HG02981 (cell line): Measurements from ENCODE around the gene PIPOX.

Source experiments
- ATAC-seq: cut with Tn5 transposase; IDR thresholded peaks from one replicate; pipeline ENCODE4 v1.9.1; 2021; ENCODE audit warnings: mild to moderate bottlenecking, moderate library complexity; ENCODE audit not compliant: unreplicated experiment

PIPOX gene

DNA sequence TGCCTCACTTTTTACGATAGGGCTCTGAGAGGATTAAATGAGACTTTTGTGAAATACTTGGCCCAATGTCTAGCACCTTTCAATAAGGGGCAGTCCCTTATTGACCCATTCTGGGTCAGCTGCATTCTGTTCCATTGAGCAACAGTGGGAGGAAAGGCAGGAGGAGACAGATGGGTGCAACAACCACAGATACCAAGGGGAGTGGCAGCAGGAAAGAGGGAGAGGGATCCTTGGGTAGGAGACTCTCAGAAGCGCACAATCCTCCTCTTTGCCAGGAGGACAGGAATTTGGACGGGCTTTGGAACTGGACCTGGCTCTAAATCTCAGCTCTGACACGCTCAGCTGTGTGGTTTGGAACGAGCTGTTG is 3.5 kb downstream of the PIPOX start:
- ATAC-seq = no peak

GRCh38 chr17:29048440-29049368 is 5.8 kb downstream of the PIPOX start:
- ATAC-seq = no peak

DNA sequence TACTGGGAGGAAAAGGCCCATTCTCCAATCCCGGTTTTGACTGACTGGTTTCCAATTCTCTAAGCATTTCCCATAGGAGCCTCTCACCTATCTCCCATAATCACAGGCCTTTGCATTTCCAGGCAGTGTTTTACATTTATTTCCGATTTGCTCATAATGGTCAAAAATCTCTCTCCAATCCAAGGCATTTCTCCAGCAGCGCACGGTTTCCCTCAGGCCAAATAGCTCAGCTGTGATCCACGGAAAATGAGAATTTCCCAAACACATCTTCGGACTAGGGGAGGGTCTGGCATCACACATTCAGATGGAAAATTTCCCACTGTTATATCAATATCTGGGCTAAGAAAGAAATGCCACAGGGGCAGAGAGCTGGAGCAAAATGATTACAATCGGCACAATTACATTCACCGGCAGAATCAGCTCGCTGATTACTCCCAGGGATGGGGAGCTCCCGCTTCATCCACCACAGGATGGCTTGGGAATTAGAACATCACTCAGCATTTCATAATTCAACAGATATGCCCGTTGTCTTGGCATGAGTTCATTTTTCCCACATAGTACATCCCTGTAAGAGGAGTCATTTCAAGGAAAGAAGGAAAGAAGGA is 6.7 kb downstream of the PIPOX start:
- ATAC-seq = no peak

- no peak for ATAC-seq
Observed at GRCh38 chr17:29050176-29050575, 7.2 kb downstream of the PIPOX start.

DNA sequence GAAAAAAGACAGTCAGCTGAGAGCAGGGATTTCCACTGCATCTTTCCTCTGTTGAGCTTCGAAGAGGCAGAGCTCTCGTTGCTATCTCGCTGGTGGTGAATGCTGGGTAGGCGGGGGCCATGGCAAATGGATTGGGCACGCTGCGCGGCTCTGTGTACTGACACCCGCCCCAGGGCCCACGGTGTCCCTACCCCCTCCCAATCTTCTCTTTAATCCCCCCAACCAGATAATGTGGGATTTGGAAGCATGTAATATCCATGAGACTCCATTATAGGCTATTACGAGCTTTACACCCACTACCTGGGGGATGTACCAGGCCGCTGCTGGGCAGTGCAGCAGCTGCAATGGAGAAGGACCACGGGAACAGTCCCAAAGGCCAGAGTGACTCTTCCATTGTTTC is 8.3 kb downstream of the PIPOX start:
- no peak for ATAC-seq

- ATAC-seq = no peak
Observed at GRCh38 chr17:29051731-29052130, 8.8 kb downstream of the PIPOX start.

GRCh38 chr17:29054835-29055234 is 11.9 kb downstream of the PIPOX start:
- no peak for ATAC-seq

DNA sequence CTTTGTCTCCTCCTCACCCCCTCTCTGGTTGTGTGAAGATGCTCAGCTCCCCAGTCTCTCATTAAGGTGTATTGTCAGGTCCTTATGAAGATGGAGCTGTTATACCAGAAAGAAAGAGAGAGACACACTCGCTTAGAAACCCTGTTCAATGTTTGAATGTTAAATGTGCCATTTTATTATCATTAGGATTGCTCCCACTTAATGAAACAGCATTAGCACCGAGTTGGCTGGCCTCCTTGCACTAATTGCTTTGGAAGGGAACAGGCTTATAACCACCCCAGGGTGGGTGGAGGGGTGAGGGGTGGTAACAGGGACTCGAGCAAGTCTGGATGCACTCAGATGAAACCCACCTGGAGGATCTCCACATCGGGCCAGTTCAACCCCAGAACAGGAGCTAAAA is 14.4 kb downstream of the PIPOX start:
- no peak for ATAC-seq

DNA sequence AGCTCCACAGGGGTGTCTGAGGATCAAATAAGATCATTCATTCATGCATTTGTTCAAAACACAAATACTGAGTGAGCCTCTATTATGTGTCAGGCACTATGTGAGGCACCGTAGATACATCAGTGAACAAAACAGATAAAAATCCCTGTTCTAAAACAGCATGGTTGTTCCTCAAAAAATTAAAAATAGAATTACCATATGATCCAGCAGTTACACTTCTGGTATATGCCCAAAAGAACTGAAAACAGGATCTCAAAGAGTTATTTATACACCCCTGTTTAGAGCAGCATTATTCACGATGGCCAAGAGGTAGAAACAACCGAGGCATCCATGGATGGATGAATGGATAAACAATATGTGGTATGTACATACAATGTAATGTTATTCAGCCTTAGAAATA is 15.4 kb downstream of the PIPOX start:
- no peak for ATAC-seq

- ATAC-seq = no peak
Observed at GRCh38 chr17:29059281-29059680, 16.3 kb downstream of the PIPOX start.

GRCh38 chr17:29060475-29060874 is 17.5 kb downstream of the PIPOX start:
- no peak for ATAC-seq

DNA sequence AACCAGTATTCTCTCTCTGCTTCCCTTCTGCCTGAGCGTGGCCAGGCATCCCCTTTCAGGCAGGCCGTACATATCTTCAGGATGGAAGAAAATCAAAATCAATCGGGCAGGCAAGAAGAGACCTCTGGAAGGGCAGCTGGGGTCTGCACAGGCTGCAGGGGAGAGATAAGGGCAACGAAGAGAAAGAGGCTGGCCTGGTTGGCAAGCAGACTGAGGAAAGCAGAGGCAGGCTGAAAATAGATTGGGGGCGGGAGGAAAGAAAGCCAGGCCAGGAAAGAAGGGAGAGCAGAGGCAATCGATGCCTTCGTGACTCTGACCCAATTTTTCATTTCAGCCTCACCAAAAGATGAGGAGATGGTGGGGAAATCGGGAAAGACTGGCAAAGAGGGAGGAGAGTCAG is 18.1 kb downstream of the PIPOX start:
- ATAC-seq = no peak

GRCh38 chr17:29062215-29062614 is 19.3 kb downstream of the PIPOX start:
- ATAC-seq = no peak

GRCh38 chr17:29063992-29064391 is 21.1 kb downstream of the PIPOX start:
- no peak for ATAC-seq

DNA sequence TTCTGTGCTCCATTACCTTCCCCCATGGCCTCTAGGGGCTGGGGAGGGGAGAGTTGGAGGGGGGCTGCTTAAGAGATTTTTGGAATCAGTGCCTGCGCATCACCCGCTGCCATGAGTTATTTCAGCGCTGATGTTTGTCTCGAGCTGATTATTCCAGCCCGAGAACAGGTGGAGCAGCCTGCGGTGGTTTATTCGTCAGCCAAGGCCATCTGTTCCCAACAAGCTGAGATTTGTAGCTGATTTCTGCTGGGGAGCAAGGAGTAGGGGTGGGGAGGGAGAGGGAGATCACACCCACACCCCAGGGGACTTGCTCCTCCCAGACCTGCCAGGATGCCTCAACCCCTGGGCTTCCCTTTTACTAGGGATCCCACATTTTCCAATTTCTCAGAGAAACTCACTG is 23.1 kb downstream of the PIPOX start:
- ATAC-seq = no peak

GRCh38 chr17:29066606-29067005 is 23.7 kb downstream of the PIPOX start:
- ATAC-seq = no peak

- ATAC-seq = no peak
Observed at GRCh38 chr17:29068818-29069217, 25.9 kb downstream of the PIPOX start.

GRCh38 chr17:29069526-29070041 is 26.6 kb downstream of the PIPOX start:
- no peak for ATAC-seq

GRCh38 chr17:29070308-29070707 is 27.4 kb downstream of the PIPOX start:
- no peak for ATAC-seq

GRCh38 chr17:29070781-29071180 is 27.8 kb downstream of the PIPOX start:
- ATAC-seq = no peak

DNA sequence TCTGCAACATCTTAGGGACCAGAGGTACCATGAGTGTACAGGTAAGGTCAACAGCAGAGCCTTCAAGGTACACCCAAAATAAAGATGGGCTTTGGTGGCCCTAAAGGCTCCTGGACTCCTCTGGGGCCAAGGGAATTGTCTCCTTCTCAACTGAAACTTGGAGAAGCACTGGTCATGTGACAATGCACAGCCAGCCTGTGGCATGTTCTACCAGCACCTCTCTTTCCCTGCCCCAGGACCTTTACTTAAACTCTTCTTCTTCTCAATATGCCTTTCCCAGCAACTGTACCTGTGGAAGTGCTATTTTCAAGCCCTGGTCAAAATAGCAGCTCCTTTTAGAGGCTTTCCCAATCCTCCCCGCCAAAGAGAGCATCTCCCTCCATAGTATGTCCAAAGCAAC is 28.4 kb downstream of the PIPOX start:
- ATAC-seq = no peak

GRCh38 chr17:29073045-29073444 is 30.1 kb downstream of the PIPOX start:
- ATAC-seq = no peak
